ENCODE results near the gene FOXA1. TPM values are rescaled to one million over a fixed set of nuclear protein-coding genes. Genes with fewer than 3 reads are reported as not detected.

Gene FOXA1
- total RNA-seq, 2 donors from 2014 or later = not detected

DNA sequence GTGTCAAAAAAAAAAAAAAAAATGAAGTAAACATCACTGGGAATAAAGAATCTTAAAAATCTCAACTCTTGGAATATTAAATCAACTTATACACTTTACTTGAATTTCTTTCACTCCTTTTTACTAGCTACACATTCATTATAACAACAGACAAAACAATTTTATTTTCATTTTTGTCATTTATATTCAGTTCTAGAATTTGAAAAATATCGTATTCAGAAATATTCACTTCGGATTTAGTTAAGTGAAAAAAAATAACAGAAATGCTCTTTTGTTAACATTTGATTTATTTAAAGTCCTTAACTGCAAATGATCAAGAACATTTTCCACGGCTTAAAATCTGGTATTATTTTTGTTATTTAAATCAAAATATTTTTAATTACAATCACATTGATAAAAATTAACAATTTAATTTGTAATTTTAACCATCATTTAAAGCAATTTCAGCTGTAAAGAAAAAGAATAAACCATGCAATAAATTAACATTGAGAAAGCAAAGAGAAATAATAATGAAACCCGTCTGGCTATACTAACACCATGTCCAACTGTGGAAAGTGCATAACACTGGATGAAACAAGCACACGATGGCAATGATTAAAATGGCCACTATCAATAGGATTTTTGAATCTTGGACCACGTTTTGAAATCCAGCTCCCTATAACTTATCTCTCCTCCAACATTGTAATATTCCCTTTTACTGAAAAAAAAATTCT lies 5.2 kb downstream of the FOXA1 start:
- H3K36me3 Mint-ChIP-seq = peaks cover 28% of the 10 kb centered on the region
- no peak overlapping the region for H3K4me3 Mint-ChIP-seq
- ATAC-seq = no peak
- no peak for DNase-seq (ENCODE audit: low spot score)
- H3K9me3 Mint-ChIP-seq = peaks cover 3% of the 10 kb centered on the region
- H3K27ac Mint-ChIP-seq = no peak overlapping the region
- peaks cover 0 to 5% of the 10 kb centered on the region in 2 donors for H3K4me1 Mint-ChIP-seq (ENCODE audit: low read depth in 2 of 2)
- peaks cover 44 to 63% of the 10 kb centered on the region in 2 donors for H3K27me3 Mint-ChIP-seq

DNA sequence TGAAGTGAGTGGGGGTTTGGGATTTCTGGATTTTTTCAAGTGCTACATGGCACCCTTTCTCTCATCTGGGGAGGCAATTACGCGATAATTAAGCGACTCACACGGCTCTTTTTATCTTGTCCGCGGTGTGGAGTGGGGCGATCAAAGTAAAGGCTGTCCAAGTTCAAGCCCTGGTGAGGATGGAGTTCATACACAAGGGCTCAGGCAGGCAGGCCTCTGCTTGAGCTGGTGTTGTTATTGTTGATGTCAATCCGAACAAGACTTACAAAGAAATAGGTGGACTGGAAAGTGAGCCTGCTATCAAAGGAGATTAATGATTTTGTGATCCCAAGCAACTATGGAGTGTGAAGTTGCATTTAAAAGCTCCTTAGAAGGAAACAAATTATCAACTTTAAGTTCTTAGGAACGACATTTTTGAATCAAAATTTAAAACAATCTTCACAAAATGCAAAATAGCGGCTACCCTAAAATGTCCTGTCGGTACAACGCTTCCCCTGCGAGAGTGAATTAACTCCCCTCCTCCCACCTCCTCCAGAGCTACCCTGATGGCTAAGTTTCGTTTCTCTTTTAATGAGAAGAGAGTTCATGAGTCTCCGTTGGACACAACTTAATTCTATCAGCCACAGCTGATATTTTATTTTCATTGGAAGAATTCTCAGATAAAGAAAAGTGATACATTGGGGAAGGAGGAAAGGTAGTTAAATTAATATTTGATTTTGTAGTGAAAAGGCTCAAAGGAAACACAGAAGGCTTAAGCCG lies 5.9 kb downstream of the FOXA1 start:
- peaks cover 0 to 4% of the 10 kb centered on the region in 2 donors for H3K4me1 Mint-ChIP-seq (ENCODE audit: low read depth in 2 of 2)
- peaks cover 43 to 59% of the 10 kb centered on the region in 2 donors for H3K27me3 Mint-ChIP-seq
- no peak overlapping the region for H3K27ac Mint-ChIP-seq
- H3K36me3 Mint-ChIP-seq = peaks cover 26% of the 10 kb centered on the region
- ATAC-seq (no peak), DNase-seq (ENCODE audit: low spot score) (no peak)
- H3K9me3 Mint-ChIP-seq = peaks cover 3% of the 10 kb centered on the region
- no peak overlapping the region for H3K4me3 Mint-ChIP-seq

DNA sequence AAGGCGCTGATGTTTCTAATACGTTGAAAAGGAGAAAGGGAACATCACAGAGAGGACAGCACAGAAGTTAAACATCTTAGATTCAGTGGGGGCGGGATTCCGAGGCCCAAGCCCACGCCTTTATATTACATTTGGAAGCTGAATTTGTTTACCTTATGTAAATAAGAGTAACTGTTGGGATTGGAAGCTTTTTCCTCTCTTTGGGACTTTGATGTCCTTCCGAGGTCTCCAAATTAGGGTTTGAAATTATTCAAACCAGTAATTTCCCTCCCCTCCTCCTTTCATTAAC lies 6.4 kb downstream of the FOXA1 start:
- Mint-ChIP-seq H3K4me3 (no peak overlapping the region), H3K27ac (no peak overlapping the region), H3K27me3 (peaks cover 39 to 54% of the 10 kb centered on the region in 2 donors), H3K36me3 (peaks cover 21% of the 10 kb centered on the region), H3K9me3 (peaks cover 3% of the 10 kb centered on the region), H3K4me1 (ENCODE audit: low read depth in 2 of 2) (peaks cover 0 to 2% of the 10 kb centered on the region in 2 donors)
- ATAC-seq = no peak
- DNase-seq (ENCODE audit: low spot score) = no peak

DNA sequence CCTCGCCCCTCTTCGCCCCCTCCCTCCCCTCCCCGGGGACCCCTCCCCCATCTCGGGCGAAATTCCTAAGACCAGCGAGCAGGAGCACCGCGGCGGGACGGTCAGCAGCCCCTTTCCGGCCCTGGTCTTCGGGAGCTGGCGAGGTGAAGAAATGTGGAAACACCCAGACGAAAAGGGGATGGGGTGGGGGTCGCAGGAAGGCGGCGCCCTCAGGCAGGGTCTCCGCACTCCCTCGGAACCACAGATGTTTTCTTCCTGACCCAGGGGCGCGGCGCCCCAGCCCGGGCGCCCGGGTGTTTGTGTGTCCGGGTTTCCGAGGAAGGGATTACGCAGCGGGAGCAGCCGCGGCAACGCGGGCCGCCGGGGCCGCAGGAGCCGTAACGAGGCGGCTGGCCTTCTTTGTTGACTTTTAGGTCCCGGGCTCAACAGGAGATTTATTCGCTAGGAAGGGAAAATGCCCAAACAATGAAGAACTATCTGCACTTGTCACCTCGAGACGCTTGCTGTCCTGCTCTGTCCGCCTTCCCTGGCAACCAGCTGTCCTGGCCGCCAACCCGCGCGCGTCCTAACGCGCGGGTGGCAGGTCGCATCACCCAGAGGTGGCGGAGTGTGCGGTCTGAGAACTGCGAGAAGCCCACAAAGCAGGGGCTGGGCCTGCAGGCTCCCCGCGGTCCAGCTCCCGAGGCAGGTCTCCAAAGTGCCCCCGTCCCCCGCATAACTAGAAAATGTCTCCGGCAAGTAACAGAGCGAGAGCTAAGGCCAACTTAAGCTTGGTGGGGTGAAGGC lies 7.0 kb downstream of the FOXA1 start:
- no peak for ATAC-seq
- peaks cover 0 to 2% of the 10 kb centered on the region in 2 donors for H3K4me1 Mint-ChIP-seq (ENCODE audit: low read depth in 2 of 2)
- peaks cover 39 to 49% of the 10 kb centered on the region in 2 donors for H3K27me3 Mint-ChIP-seq
- H3K27ac Mint-ChIP-seq = no peak overlapping the region
- no peak for DNase-seq (ENCODE audit: low spot score)
- H3K9me3 Mint-ChIP-seq = peaks cover 3% of the 10 kb centered on the region
- H3K36me3 Mint-ChIP-seq = peaks cover 21% of the 10 kb centered on the region
- H3K4me3 Mint-ChIP-seq = no peak overlapping the region

DNA sequence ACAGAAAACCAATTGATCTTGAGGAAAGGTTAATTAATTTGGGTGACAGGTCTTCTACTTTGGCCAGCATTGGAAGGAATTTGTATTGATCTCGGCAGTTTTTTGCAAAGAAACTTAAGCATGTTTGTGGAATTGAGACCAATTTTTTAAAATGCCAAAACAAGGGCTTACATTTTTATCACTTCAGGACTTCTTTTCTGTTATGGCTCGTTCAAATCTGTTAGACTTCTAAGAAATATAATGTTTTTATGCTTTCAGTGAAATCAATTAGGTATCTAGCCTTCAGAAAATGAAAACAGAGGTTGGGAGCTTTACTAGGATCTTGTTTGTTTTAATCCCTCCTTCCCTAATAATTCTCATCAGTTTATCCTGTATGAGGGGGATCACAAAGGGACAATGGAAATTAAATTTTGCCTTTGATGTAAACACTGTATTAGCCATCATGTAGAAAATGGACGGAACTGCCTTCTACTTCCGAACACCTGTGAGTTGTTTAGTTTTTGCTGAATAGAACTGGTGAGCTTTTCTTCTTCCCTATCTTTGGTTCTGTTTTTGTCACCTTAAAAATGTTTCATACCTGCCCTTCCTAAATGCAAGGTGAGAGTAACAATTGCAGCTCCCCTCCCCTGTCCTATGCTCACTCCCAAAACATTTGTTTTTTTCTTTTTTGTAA lies 7.8 kb downstream of the FOXA1 start:
- Mint-ChIP-seq H3K4me3 (no peak overlapping the region), H3K27me3 (peaks cover 34 to 48% of the 10 kb centered on the region in 2 donors), H3K4me1 (ENCODE audit: low read depth in 2 of 2) (peaks cover 0 to 2% of the 10 kb centered on the region in 2 donors), H3K9me3 (peaks cover 3% of the 10 kb centered on the region), H3K36me3 (peaks cover 21% of the 10 kb centered on the region), H3K27ac (no peak overlapping the region)
- no peak for DNase-seq (ENCODE audit: low spot score)
- ATAC-seq = no peak

DNA sequence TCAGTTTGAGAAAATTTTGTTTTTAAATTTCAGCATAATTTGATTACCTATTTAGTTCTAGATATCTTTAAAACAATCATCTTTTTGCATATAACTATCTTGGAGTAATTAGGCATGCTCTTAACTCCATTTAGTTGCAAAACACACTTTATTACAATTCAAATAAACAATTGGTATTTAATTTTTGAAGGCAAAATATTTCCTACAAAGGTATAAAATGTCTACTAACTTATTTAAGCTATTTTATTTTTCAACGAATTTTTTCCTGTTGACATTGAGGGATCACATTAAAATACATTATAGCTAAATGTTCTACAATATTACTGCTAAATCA lies 8.3 kb downstream of the FOXA1 start:
- Mint-ChIP-seq H3K27me3 (peaks cover 34 to 48% of the 10 kb centered on the region in 2 donors), H3K9me3 (peaks cover 3% of the 10 kb centered on the region), H3K27ac (no peak overlapping the region), H3K4me3 (no peak overlapping the region), H3K4me1 (ENCODE audit: low read depth in 2 of 2) (peaks cover 0 to 2% of the 10 kb centered on the region in 2 donors), H3K36me3 (peaks cover 21% of the 10 kb centered on the region)
- DNase-seq (ENCODE audit: low spot score) = no peak
- ATAC-seq = no peak

DNA sequence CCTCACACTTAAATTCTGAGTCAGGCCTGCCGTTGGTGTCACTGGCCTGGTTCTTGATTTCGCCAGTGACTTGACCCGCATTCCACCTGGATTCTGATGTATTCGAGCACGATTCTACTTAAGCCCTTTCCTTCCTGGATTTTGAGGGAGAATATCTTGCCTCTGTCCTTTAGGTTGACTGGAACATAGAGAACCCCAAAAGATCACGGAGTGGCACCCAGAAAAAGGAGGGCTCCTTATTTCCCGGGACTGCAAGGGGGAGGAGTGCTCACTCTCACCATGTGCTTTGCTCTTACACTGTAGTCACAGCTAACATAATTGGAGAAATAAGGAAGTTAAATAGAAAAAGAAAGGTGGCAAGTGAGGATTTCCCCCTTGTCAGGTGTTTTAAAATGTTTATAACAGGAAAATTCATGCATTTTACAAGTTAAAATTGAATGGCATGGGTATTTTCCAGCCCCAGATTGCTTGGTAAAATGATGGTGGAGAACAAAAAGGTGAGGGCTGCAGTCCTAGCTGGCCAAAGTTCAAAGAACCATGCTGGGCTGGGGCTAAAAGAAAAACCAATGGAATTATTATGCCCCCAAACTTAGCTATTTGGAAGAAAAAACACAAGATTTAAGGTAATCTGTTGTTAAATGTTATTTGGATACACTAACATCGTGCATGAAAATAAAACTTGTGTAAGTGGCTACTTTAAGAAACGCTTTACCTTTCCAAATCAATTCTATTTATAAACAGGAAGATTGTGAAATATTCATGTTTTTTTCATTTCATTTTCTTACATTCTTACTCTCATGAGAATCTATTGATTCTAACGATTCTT lies 8.9 kb downstream of the FOXA1 start:
- no peak overlapping the region for H3K27ac Mint-ChIP-seq
- H3K27me3 Mint-ChIP-seq = peaks cover 31 to 43% of the 10 kb centered on the region in 2 donors
- peaks cover 0 to under 1% of the 10 kb centered on the region in 2 donors for H3K4me1 Mint-ChIP-seq (ENCODE audit: low read depth in 2 of 2)
- ATAC-seq (no peak), DNase-seq (ENCODE audit: low spot score) (no peak)
- H3K4me3 Mint-ChIP-seq = no peak overlapping the region
- no peaks in the 10 kb centered on the region for H3K9me3 Mint-ChIP-seq
- peaks cover 19% of the 10 kb centered on the region for H3K36me3 Mint-ChIP-seq

DNA sequence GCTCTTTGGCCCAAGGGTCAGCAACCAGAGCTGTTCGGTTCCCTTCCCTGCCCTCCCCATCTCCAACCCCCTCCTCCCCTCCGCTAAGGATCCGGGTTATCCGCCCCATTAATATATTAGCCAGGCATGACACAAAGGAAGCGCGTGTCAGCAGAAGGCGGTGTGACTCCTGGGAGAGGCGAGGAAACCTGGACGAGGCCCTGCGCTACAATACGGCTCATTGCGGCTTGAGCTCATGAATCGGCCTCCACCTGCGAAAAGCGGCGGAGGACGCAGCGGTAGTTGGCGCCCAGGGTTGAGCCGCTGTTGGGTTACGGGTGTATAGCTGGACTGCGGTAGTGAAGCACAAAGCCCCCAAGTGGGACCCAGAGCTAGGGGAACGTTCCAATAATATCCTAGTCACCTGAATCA lies 9.9 kb downstream of the FOXA1 start:
- Mint-ChIP-seq H3K4me1 (ENCODE audit: low read depth in 2 of 2) (no peaks in the 10 kb centered on the region), H3K4me3 (no peak overlapping the region), H3K27me3 (peaks cover 25 to 32% of the 10 kb centered on the region in 2 donors), H3K9me3 (no peaks in the 10 kb centered on the region), H3K27ac (no peak overlapping the region), H3K36me3 (peaks cover 12% of the 10 kb centered on the region)
- no peak for ATAC-seq
- DNase-seq (ENCODE audit: low spot score) = no peak

DNA sequence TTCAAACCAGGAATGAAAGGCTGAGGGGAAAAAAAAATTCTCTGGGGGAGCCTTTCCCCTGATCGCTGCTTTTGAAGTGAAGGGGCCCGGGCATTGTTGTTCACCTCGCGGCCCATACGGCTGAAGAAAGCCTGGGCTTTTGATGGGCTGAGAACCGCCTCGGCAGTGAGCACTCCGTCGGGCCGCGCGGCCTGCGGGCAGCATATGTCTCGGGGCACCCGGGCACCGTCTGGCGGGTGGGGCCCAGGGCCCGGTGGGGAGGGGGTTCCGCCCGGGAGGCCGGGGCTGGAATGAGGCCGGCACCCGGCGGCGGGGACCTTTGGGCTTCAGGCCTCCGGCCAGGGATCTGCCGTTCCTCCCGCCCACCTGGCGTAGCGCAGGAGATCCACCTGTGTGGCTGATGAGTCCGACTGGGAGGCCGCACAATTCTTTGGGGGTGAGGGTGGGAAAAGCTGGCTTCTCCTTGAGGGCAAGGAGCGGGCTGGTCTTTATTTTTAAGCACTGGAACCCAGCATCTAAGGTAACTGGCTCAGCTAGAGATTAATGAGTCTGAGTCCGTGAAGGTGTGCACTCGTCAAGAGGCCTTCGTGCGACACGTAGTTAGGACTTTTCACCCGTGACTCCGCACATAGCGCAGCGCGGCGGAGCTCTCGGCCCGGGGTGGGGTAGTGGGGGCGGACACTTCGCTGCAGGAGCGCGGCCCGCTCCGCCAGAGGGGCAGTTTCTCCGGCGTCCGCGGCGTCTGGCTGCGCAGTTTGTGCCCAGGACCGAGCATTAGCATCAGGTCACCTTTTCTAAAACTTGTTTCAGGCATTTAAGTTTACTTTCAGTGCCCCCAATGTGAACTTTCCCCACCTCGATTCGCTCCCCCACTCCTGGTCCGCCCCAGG lies 10.6 kb downstream of the FOXA1 start:
- H3K36me3 Mint-ChIP-seq = peaks cover 11% of the 10 kb centered on the region
- ATAC-seq (peak in 1 of 2 donors; percentile 24), DNase-seq (ENCODE audit: low spot score) (no peak)
- H3K4me3 Mint-ChIP-seq = no peak overlapping the region
- no peak overlapping the region for H3K27ac Mint-ChIP-seq
- H3K9me3 Mint-ChIP-seq = no peaks in the 10 kb centered on the region
- H3K4me1 Mint-ChIP-seq (ENCODE audit: low read depth in 2 of 2) = no peaks in the 10 kb centered on the region
- peaks cover 24 to 28% of the 10 kb centered on the region in 2 donors for H3K27me3 Mint-ChIP-seq

DNA sequence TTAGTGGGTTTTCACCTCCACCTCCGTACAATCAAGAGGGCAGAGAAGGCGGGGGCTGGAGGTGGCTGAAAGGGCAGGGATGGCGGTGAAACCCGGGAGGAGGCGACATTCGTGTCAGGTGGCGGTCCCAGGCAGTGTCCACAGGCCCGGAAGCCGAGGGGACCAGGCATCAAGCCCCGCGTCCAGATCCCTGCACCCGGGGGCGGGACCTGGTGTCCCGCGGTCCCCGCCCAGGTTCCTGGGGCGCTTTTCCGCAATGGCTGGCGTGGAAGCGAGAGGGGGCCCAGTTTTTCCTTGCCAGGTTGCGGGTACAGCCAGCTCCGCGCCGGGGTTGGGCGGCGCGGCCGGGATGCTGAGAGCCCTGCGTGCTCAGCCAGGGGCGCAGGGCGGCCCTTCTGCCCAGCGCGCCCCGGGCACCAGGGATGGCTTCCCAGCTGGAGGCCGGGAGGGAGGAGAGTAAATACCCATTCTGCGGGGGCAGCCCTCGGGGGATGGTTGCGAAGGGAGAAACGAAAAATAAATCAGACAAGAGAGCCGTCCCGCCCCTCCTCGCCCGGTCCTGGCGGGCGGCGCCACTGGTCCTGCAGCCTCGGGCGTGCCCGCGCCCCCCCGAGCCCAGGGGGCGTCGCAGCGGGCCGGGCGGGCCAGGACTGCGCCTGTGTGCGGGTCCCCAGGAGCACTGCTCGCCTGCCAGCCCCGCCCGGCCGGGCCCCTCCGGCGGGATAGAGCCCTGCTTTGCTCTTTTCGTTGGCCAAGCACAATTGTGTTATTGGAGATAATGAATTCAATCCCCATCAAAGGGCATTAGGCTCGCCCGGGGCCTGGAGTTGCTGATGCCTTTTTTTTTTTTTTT lies 11.5 kb downstream of the FOXA1 start:
- no peaks in the 10 kb centered on the region for H3K4me1 Mint-ChIP-seq (ENCODE audit: low read depth in 2 of 2)
- H3K9me3 Mint-ChIP-seq = no peaks in the 10 kb centered on the region
- ATAC-seq = no peak
- H3K4me3 Mint-ChIP-seq = no peak overlapping the region
- no peak overlapping the region for H3K27ac Mint-ChIP-seq
- no peak for DNase-seq (ENCODE audit: low spot score)
- peaks cover 5% of the 10 kb centered on the region for H3K36me3 Mint-ChIP-seq
- peaks cover 18 to 20% of the 10 kb centered on the region in 2 donors for H3K27me3 Mint-ChIP-seq

DNA sequence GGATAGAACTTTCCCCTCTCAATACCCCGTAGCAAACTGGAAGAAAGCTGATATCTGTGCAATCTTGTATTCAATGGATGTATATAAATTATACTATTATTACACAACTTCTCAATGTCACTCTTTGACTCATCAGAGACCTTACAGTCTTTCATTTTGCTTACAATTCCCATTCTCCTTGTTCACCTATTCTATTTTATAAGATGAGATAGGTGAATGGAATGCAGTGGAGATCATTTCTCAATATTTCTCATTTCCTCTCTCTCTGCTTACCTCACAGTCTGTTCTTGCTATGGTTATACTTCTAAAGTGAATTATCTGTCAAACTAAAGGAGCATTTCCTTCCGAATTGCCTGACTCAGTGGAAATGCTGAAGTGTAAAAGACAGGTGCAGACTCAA lies 14.9 kb downstream of the FOXA1 start:
- Mint-ChIP-seq H3K4me3 (no peak overlapping the region), H3K27ac (no peak overlapping the region), H3K27me3 (peaks cover under 1 to 4% of the 10 kb centered on the region in 2 donors), H3K36me3 (no peaks in the 10 kb centered on the region), H3K9me3 (peaks cover 3% of the 10 kb centered on the region), H3K4me1 (ENCODE audit: low read depth in 2 of 2) (no peaks in the 10 kb centered on the region)
- DNase-seq (ENCODE audit: low spot score) = no peak
- no peak for ATAC-seq

All from natural killer cell treated with Interleukin-12 subunit alpha and Interleukin-12 subunit beta and Interleukin-15 and Interleukin-18, amount 100 ng/mL, for 72 hours (primary cell).